ENCODE data around the gene BANP.

Gene BANP

GRCh38 chr16:88003316-88003715 is 52.1 kb downstream of the BANP start:
- H3K27ac ChIP-seq (replicated peaks; ENCODE audit: low read length): no peak overlapping the region

GRCh38 chr16:88003736-88004135 is 52.5 kb downstream of the BANP start:
- no peak overlapping the region for H3K18ac ChIP-seq (ENCODE audit: low read length)
- H2AFZ ChIP-seq (ENCODE audit: low read length): no peak overlapping the region
- H3K9ac ChIP-seq (ENCODE audit: low read depth, low read length, poor library complexity): no peak overlapping the region
- DNase-seq (ENCODE audit: low spot score): no peak
- peaks cover 2% of the 10 kb centered on the region for H3K79me1 ChIP-seq (ENCODE audit: low read depth, low read length)
- no peak overlapping the region for H4K8ac ChIP-seq (ENCODE audit: low read depth, low read length)
- no peak overlapping the region for H2BK15ac ChIP-seq (ENCODE audit: low read length)
- H4K91ac ChIP-seq (ENCODE audit: low read depth, low read length, poor library complexity): no peak overlapping the region
- no peaks in the 10 kb centered on the region for H3K4me1 ChIP-seq (ENCODE audit: control insufficient read depth in 2 of 2, insufficient read depth in 1 of 2, low read depth in 1 of 2, low read length in 2 of 2)
- H3K4me3 ChIP-seq (ENCODE audit: low read length in 2 of 2): no peak overlapping the region
- H3K4me2 ChIP-seq (ENCODE audit: insufficient read depth, low read length, poor library complexity, severe bottlenecking): no peak overlapping the region
- H2BK12ac ChIP-seq (ENCODE audit: low read length): no peak overlapping the region
- H3K4ac ChIP-seq (ENCODE audit: low read length): no peak overlapping the region
- no peak overlapping the region for H2BK120ac ChIP-seq (ENCODE audit: low read depth, low read length)
- no peak overlapping the region for H2AK5ac ChIP-seq (ENCODE audit: low read depth, low read length)
- WGBS, 2 donors (ENCODE audit: extremely low coverage in 2 of 2, insufficient read length in 2 of 2, insufficient replicate concordance in 1 of 2): no CpG with 5 or more reads among the region's 9 CpGs
- peaks cover 6 to 35% of the 10 kb centered on the region in 2 donors for H3K36me3 ChIP-seq (replicated peaks in 1 of 2; ENCODE audit: control insufficient read depth in 2 of 2, insufficient read depth in 2 of 2, low read length in 2 of 2)
- no peaks in the 10 kb centered on the region for H3K27me3 ChIP-seq (ENCODE audit: control insufficient read depth in 3 of 3, insufficient read depth in 3 of 3, low read depth in 1 of 3, low read length in 3 of 3)
- no peak overlapping the region for H3K23ac ChIP-seq (ENCODE audit: low read depth, low read length, poor library complexity)
- no peak overlapping the region for H2BK5ac ChIP-seq (ENCODE audit: low read length)
- no peak overlapping the region for H3K14ac ChIP-seq (ENCODE audit: low read length)
- H3K27ac ChIP-seq (replicated peaks; ENCODE audit: low read length): no peak overlapping the region
- H3K9me3 ChIP-seq (replicated peaks in 1 of 2; ENCODE audit: control insufficient read depth in 2 of 2, insufficient read depth in 1 of 2, low read depth in 1 of 2, low read length in 2 of 2): no peaks in the 10 kb centered on the region

More at GRCh38 chr16:88003316-88003715, 52.1 kb downstream of the BANP start:
- Histone ChIP-seq H3K9me3 (replicated peaks in 1 of 2; ENCODE audit: control insufficient read depth in 2 of 2, insufficient read depth in 1 of 2, low read depth in 1 of 2, low read length in 2 of 2) (no peaks in the 10 kb centered on the region), H4K8ac (ENCODE audit: low read depth, low read length) (no peak overlapping the region), H3K4me1 (ENCODE audit: control insufficient read depth in 2 of 2, insufficient read depth in 1 of 2, low read depth in 1 of 2, low read length in 2 of 2) (no peaks in the 10 kb centered on the region), H3K79me1 (ENCODE audit: low read depth, low read length) (peaks cover 2% of the 10 kb centered on the region), H3K23ac (ENCODE audit: low read depth, low read length, poor library complexity) (no peak overlapping the region), H2AFZ (ENCODE audit: low read length) (no peak overlapping the region), H3K18ac (ENCODE audit: low read length) (no peak overlapping the region), H2BK15ac (ENCODE audit: low read length) (no peak overlapping the region), H3K4me2 (ENCODE audit: insufficient read depth, low read length, poor library complexity, severe bottlenecking) (no peak overlapping the region), H2AK5ac (ENCODE audit: low read depth, low read length) (no peak overlapping the region), H3K9ac (ENCODE audit: low read depth, low read length, poor library complexity) (no peak overlapping the region), H2BK120ac (ENCODE audit: low read depth, low read length) (no peak overlapping the region), H4K91ac (ENCODE audit: low read depth, low read length, poor library complexity) (no peak overlapping the region), H2BK12ac (ENCODE audit: low read length) (no peak overlapping the region), H3K14ac (ENCODE audit: low read length) (no peak overlapping the region), H3K36me3 (replicated peaks in 1 of 2; ENCODE audit: control insufficient read depth in 2 of 2, insufficient read depth in 2 of 2, low read length in 2 of 2) (peaks cover 6 to 31% of the 10 kb centered on the region in 2 donors), H3K4me3 (ENCODE audit: low read length in 2 of 2) (no peak overlapping the region), H2BK5ac (ENCODE audit: low read length) (no peak overlapping the region), H3K27me3 (ENCODE audit: control insufficient read depth in 3 of 3, insufficient read depth in 3 of 3, low read depth in 1 of 3, low read length in 3 of 3) (no peaks in the 10 kb centered on the region), H3K4ac (ENCODE audit: low read length) (no peak overlapping the region)
- no CpG with 5 or more reads among the region's 6 CpGs for WGBS, 2 donors (ENCODE audit: extremely low coverage in 2 of 2, insufficient read length in 2 of 2, insufficient replicate concordance in 1 of 2)
- no peak for DNase-seq (ENCODE audit: low spot score)

- Histone ChIP-seq H4K91ac (ENCODE audit: low read depth, low read length, poor library complexity) (no peak overlapping the region), H4K8ac (ENCODE audit: low read depth, low read length) (no peak overlapping the region), H3K9me3 (replicated peaks in 1 of 2; ENCODE audit: control insufficient read depth in 2 of 2, insufficient read depth in 1 of 2, low read depth in 1 of 2, low read length in 2 of 2) (no peaks in the 10 kb centered on the region), H3K23ac (ENCODE audit: low read depth, low read length, poor library complexity) (peak overlapping the region; percentile 50), H2BK15ac (ENCODE audit: low read length) (no peak overlapping the region), H2AK5ac (ENCODE audit: low read depth, low read length) (no peak overlapping the region), H3K9ac (ENCODE audit: low read depth, low read length, poor library complexity) (no peak overlapping the region), H2BK5ac (ENCODE audit: low read length) (peak overlapping the region; percentile 57), H3K27ac (replicated peaks; ENCODE audit: low read length) (no peak overlapping the region), H3K4ac (ENCODE audit: low read length) (no peak overlapping the region), H2BK12ac (ENCODE audit: low read length) (no peak overlapping the region), H3K79me1 (ENCODE audit: low read depth, low read length) (peaks cover 2% of the 10 kb centered on the region), H3K14ac (ENCODE audit: low read length) (no peak overlapping the region), H3K4me2 (ENCODE audit: insufficient read depth, low read length, poor library complexity, severe bottlenecking) (no peak overlapping the region), H3K27me3 (ENCODE audit: control insufficient read depth in 3 of 3, insufficient read depth in 3 of 3, low read depth in 1 of 3, low read length in 3 of 3) (no peaks in the 10 kb centered on the region), H2BK120ac (ENCODE audit: low read depth, low read length) (no peak overlapping the region), H3K4me3 (ENCODE audit: low read length in 2 of 2) (peak overlapping the region in 1 of 2 donors; percentile 42), H3K18ac (ENCODE audit: low read length) (no peak overlapping the region), H3K36me3 (replicated peaks in 1 of 2; ENCODE audit: control insufficient read depth in 2 of 2, insufficient read depth in 2 of 2, low read length in 2 of 2) (peaks cover 6 to 39% of the 10 kb centered on the region in 2 donors), H3K4me1 (ENCODE audit: control insufficient read depth in 2 of 2, insufficient read depth in 1 of 2, low read depth in 1 of 2, low read length in 2 of 2) (peaks cover under 1% of the 10 kb centered on the region in 2 donors), H2AFZ (ENCODE audit: low read length) (no peak overlapping the region)
- no peak for DNase-seq (ENCODE audit: low spot score)
- WGBS, 2 donors (ENCODE audit: extremely low coverage in 2 of 2, insufficient read length in 2 of 2, insufficient replicate concordance in 1 of 2): no CpG with 5 or more reads among the region's 16 CpGs
Observed at GRCh38 chr16:88004391-88004790, 53.2 kb downstream of the BANP start.

- no peak overlapping the region for H3K4ac ChIP-seq (ENCODE audit: low read length)
- no peak overlapping the region for H2AFZ ChIP-seq (ENCODE audit: low read length)
- H3K4me2 ChIP-seq (ENCODE audit: insufficient read depth, low read length, poor library complexity, severe bottlenecking): no peak overlapping the region
- H3K4me1 ChIP-seq (ENCODE audit: control insufficient read depth in 2 of 2, insufficient read depth in 1 of 2, low read depth in 1 of 2, low read length in 2 of 2): peaks cover 5% of the 10 kb centered on the region in 2 donors
- no peaks in the 10 kb centered on the region for H3K27me3 ChIP-seq (ENCODE audit: control insufficient read depth in 3 of 3, insufficient read depth in 3 of 3, low read depth in 1 of 3, low read length in 3 of 3)
- no peak overlapping the region for H2BK5ac ChIP-seq (ENCODE audit: low read length)
- peaks cover 2% of the 10 kb centered on the region for H3K79me1 ChIP-seq (ENCODE audit: low read depth, low read length)
- no peaks in the 10 kb centered on the region for H3K9me3 ChIP-seq (replicated peaks in 1 of 2; ENCODE audit: control insufficient read depth in 2 of 2, insufficient read depth in 1 of 2, low read depth in 1 of 2, low read length in 2 of 2)
- no peak overlapping the region for H2BK15ac ChIP-seq (ENCODE audit: low read length)
- H3K4me3 ChIP-seq (ENCODE audit: low read length in 2 of 2): peak overlapping the region in 1 of 2 donors; percentile 53
- peaks cover 6 to 39% of the 10 kb centered on the region in 2 donors for H3K36me3 ChIP-seq (replicated peaks in 1 of 2; ENCODE audit: control insufficient read depth in 2 of 2, insufficient read depth in 2 of 2, low read length in 2 of 2)
- H2BK12ac ChIP-seq (ENCODE audit: low read length): no peak overlapping the region
- no peak overlapping the region for H3K18ac ChIP-seq (ENCODE audit: low read length)
- H2AK5ac ChIP-seq (ENCODE audit: low read depth, low read length): no peak overlapping the region
- no peak overlapping the region for H4K91ac ChIP-seq (ENCODE audit: low read depth, low read length, poor library complexity)
- H2BK120ac ChIP-seq (ENCODE audit: low read depth, low read length): no peak overlapping the region
- no peak overlapping the region for H3K27ac ChIP-seq (replicated peaks; ENCODE audit: low read length)
- no peak overlapping the region for H3K23ac ChIP-seq (ENCODE audit: low read depth, low read length, poor library complexity)
- no peak overlapping the region for H4K8ac ChIP-seq (ENCODE audit: low read depth, low read length)
- no peak overlapping the region for H3K9ac ChIP-seq (ENCODE audit: low read depth, low read length, poor library complexity)
- H3K14ac ChIP-seq (ENCODE audit: low read length): no peak overlapping the region
- no CpG with 5 or more reads among the region's 9 CpGs for WGBS, 2 donors (ENCODE audit: extremely low coverage in 2 of 2, insufficient read length in 2 of 2, insufficient replicate concordance in 1 of 2)
- DNase-seq (ENCODE audit: low spot score): no peak
Observed at GRCh38 chr16:88005181-88005581, 53.9 kb downstream of the BANP start.

Data from neuronal stem cell (in vitro differentiated cells).